SK-N-SH (cell line): ENCODE results near the gene SPOCK1. TPM values are rescaled to one million over a fixed set of nuclear protein-coding genes. Genes with fewer than 3 reads are reported as not detected.

ENCODE experiments used
- CTCF ChIA-PET: fragments of 300-600, 350-600 bp; formaldehyde crosslinking; extraction: SDS; loops from one replicate; lab custom pipeline; 2021; lab: Yijun Ruan, JAX
- POLR2A ChIA-PET: fragments of 350-600 bp; sonication (Branson Sonifier 250); formaldehyde crosslinking; extraction: SDS; loops from one replicate; lab custom pipeline; 2020; ENCODE audit warnings: antibody characterized with exemption, inconsistent platforms; lab: Yijun Ruan, JAX
- DNase-seq: peaks from one replicate; pipeline ENCODE4 v3.0.0; 2012
- H2AFZ ChIP-seq: fragments of 200-600 bp; sonication (generic); 2 replicates; pipeline ENCODE4 v1.8.1; 2016; ENCODE audit warnings: antibody characterized with exemption, mild to moderate bottlenecking, low read depth
- H3F3A ChIP-seq: fragments of 200-600 bp; sonication (generic); replicated peaks from 2 replicates; pipeline ENCODE3; 2016; ENCODE audit warnings: antibody characterized with exemption, mild to moderate bottlenecking; ENCODE audit not compliant: insufficient read depth
- H3K27ac ChIP-seq, 2 experiments: fragments of 200-500 bp in 1 of 2; fragments of 200-600 bp in 1 of 2; sonication (Bioruptor generic) in 1 of 2; sonication (generic), shearing (Covaris generic) in 1 of 2; 2 replicates each; pipeline versions ENCODE4 v1.5.1 to v1.6.1; 2014 to 2016; ENCODE audit warnings: low read depth in 2 of 2, inconsistent platforms in 1 of 2, low read length in 1 of 2, mild to moderate bottlenecking in 1 of 2, mixed read lengths in 1 of 2
- H3K27me3 ChIP-seq: fragments of 200-600 bp; sonication (generic), shearing (Covaris generic); 2 replicates; pipeline ENCODE4 v1.6.1; 2016; ENCODE audit warnings: mixed run types; ENCODE audit not compliant: insufficient read depth
- H3K36me3 ChIP-seq, 2 experiments: fragments of 200-500 bp in 1 of 2; fragments of 200-600 bp in 1 of 2; sonication (Bioruptor generic) in 1 of 2; sonication (generic) in 1 of 2; replicated peaks in 1 of 2; 2 replicates each; pipeline versions ENCODE3 to v1.5.1; 2014 to 2016; ENCODE audit warnings: low read length in 1 of 2, mild to moderate bottlenecking in 1 of 2; ENCODE audit not compliant: insufficient read depth in 2 of 2, control insufficient read depth in 1 of 2
- H3K4me1 ChIP-seq, 2 experiments: fragments of 200-500 bp in 1 of 2; fragments of 200-600 bp in 1 of 2; sonication (Bioruptor generic) in 1 of 2; sonication (generic), shearing (Covaris generic) in 1 of 2; 2 replicates each; pipeline versions ENCODE4 v1.5.1 to v1.6.1; 2014 to 2016; ENCODE audit warnings: low read depth in 1 of 2, low read length in 1 of 2, mixed run types in 1 of 2; ENCODE audit not compliant: insufficient read depth in 2 of 2, control insufficient read depth in 1 of 2
- H3K4me2 ChIP-seq: fragments of 200-600 bp; sonication (generic), shearing (Covaris generic); 2 replicates; pipeline ENCODE4 v1.6.1; 2017; ENCODE audit warnings: mixed run types
- H3K4me3 ChIP-seq, 2 experiments: fragments of 200-500 bp in 1 of 2; fragments of 200-600 bp in 1 of 2; sonication (Bioruptor generic) in 1 of 2; sonication (generic), shearing (Covaris generic) in 1 of 2; 2 replicates each; pipeline versions ENCODE4 v1.5.1 to v1.8.1; 2014 to 2016; ENCODE audit warnings: low read depth in 2 of 2, inconsistent platforms in 1 of 2, low read length in 1 of 2, mild to moderate bottlenecking in 1 of 2, mixed read lengths in 1 of 2, moderate library complexity in 1 of 2
- H3K79me2 ChIP-seq: fragments of 200-600 bp; sonication (generic); 2 replicates; pipeline ENCODE4 v1.8.1; 2017; ENCODE audit warnings: mild to moderate bottlenecking; ENCODE audit not compliant: insufficient read depth
- H3K9ac ChIP-seq: fragments of 200-600 bp; sonication (generic); 2 replicates; pipeline ENCODE4 v1.6.1; 2017; ENCODE audit warnings: mixed run types
- H3K9me2 ChIP-seq: fragments of 200-600 bp; sonication (generic); 2 replicates; pipeline ENCODE4 v1.6.1; 2017; ENCODE audit warnings: mixed run types
- H3K9me3 ChIP-seq: fragments of 200-600 bp; sonication (generic); 2 replicates; pipeline ENCODE4 v1.6.1; 2017; ENCODE audit warnings: mixed run types, mild to moderate bottlenecking, moderate library complexity
- H4K20me1 ChIP-seq: fragments of 200-600 bp; sonication (generic); 2 replicates; pipeline ENCODE4 v1.6.1; 2017; ENCODE audit warnings: mild to moderate bottlenecking, mixed run types; ENCODE audit not compliant: insufficient read depth
- ELF1 ChIP-seq: IDR thresholded peaks from 2 replicates; pipeline ENCODE4 v1.4.0; 2012
- EP300 ChIP-seq, 2 experiments: IDR thresholded peaks; 2 replicates each; pipeline versions ENCODE4 v1.4.0 to v1.6.1; 2012; ENCODE audit warnings: borderline replicate concordance in 1 of 2, low read depth in 1 of 2, low read length in 1 of 2
- EZH2phosphoT487 ChIP-seq: fragments of 200-600 bp; sonication (generic); IDR thresholded peaks from 2 replicates; pipeline ENCODE4 v1.6.1; 2017; ENCODE audit warnings: low read depth, mixed run types, mild to moderate bottlenecking, antibody characterized with exemption, moderate library complexity, borderline replicate concordance
- FOSL2 ChIP-seq: IDR thresholded peaks from 2 replicates; pipeline ENCODE4 v1.4.0; 2012; ENCODE audit warnings: low read depth, mild to moderate bottlenecking, moderate library complexity, borderline replicate concordance
- FOXJ3 ChIP-seq: sonication (generic); formaldehyde crosslinking; IDR thresholded peaks from 2 replicates; pipeline ENCODE4 v1.5.1; 2020; ENCODE audit warnings: mild to moderate bottlenecking, missing genetic modification reagents
- FOXM1 ChIP-seq: IDR thresholded peaks from 2 replicates; pipeline ENCODE4 v1.4.0; 2012; ENCODE audit warnings: low read depth, mild to moderate bottlenecking
- GATA2 ChIP-seq: sonication (generic); formaldehyde crosslinking; IDR thresholded peaks from 2 replicates; pipeline ENCODE4 v1.5.0; 2020; ENCODE audit warnings: mild to moderate bottlenecking, missing genetic modification reagents
- JUND ChIP-seq: IDR thresholded peaks from 2 replicates; pipeline ENCODE4 v1.4.0; 2012
- MAX ChIP-seq: IDR thresholded peaks from 2 replicates; pipeline ENCODE4 v1.4.0; 2012; ENCODE audit warnings: low read depth
- MEF2A ChIP-seq: IDR thresholded peaks from 2 replicates; pipeline ENCODE4 v1.4.0; 2012; ENCODE audit warnings: low read depth, borderline replicate concordance
- NFIC ChIP-seq: IDR thresholded peaks from 2 replicates; pipeline ENCODE4 v1.4.0; 2012; ENCODE audit warnings: borderline replicate concordance
- NRF1 ChIP-seq: IDR thresholded peaks from 2 replicates; pipeline ENCODE4 v1.6.1; 2012; ENCODE audit warnings: low read depth, mild to moderate bottlenecking, low read length
- POLR2AphosphoS5 ChIP-seq: IDR thresholded peaks from 2 replicates; pipeline ENCODE4 v1.6.1; 2012; ENCODE audit warnings: low read depth, low read length
- RAD21 ChIP-seq: IDR thresholded peaks from 2 replicates; pipeline ENCODE4 v1.6.1; 2012; ENCODE audit warnings: mild to moderate bottlenecking, low read length
- RCOR1 ChIP-seq: fragments of 150-350 bp; IDR thresholded peaks from 2 replicates; pipeline ENCODE4 v1.6.1; 2017; ENCODE audit warnings: antibody characterized with exemption, low read length
- RFX5 ChIP-seq: IDR thresholded peaks from 2 replicates; pipeline ENCODE4 v1.6.1; 2012; ENCODE audit warnings: mild to moderate bottlenecking, improper control_type of control experiment, low read length
- RXRA ChIP-seq: IDR thresholded peaks from 2 replicates; pipeline ENCODE4 v1.4.0; 2012; ENCODE audit warnings: low read depth, mild to moderate bottlenecking, borderline replicate concordance
- SIN3A ChIP-seq: IDR thresholded peaks from 2 replicates; pipeline ENCODE4 v1.6.1; 2012; ENCODE audit warnings: low read depth, mild to moderate bottlenecking, low read length, moderate library complexity, borderline replicate concordance
- SMC3 ChIP-seq: IDR thresholded peaks from 2 replicates; pipeline ENCODE4 v1.6.1; 2012; ENCODE audit warnings: low read depth, low read length, improper control_type of control experiment
- TAF1 ChIP-seq: IDR thresholded peaks from 2 replicates; pipeline ENCODE4 v1.6.1; 2012; ENCODE audit warnings: low read depth, mild to moderate bottlenecking, low read length, moderate library complexity, borderline replicate concordance
- TCF12 ChIP-seq: IDR thresholded peaks from 2 replicates; pipeline ENCODE4 v1.4.0; 2012
- TEAD4 ChIP-seq: IDR thresholded peaks from 2 replicates; pipeline ENCODE4 v1.4.0; 2012; ENCODE audit warnings: mild to moderate bottlenecking, borderline replicate concordance; ENCODE audit not compliant: insufficient read depth
- USF1 ChIP-seq: IDR thresholded peaks from 2 replicates; pipeline ENCODE4 v1.4.0; 2012; ENCODE audit warnings: low read depth, borderline replicate concordance
- WGBS: methylation state at CpG from one replicate; pipeline ENCODE4 v1.1.6; 2017; ENCODE audit warnings: low lambda C conversion rate; 5-methylcytosine and 5-hydroxymethylcytosine counted together
- polyA plus RNA-seq, 3 experiments: library from polyadenylated mRNA; depleted of rRNA; stranded (reverse); fragments of >200 nt; gene quantifications; 2 replicates each; pipeline ENCODE4 v1.2.3, GENCODE V29; 2012
- TF ChIP-seq, protein P1 (sequence below): IDR thresholded peaks from 2 replicates; pipeline ENCODE4 v1.6.1; 2012; ENCODE audit warnings: mild to moderate bottlenecking, low read depth, low read length, moderate library complexity

The SPOCK1 gene
- polyA plus RNA-seq, 1 of the 3 experiments (the other 2 are of a cell fraction), result 11.3 TPM

GRCh38 chr5:137359941-137360340, 139.2 kb downstream of the SPOCK1 start:
- H3F3A ChIP-seq, result peaks cover 23% of the 10 kb centered on the region
- TF ChIP-seq POLR2AphosphoS5 (no peak), RAD21 (no peak), MEF2A (no peak), JUND (no peak), EZH2phosphoT487 (no peak), USF1 (no peak), RXRA (no peak), GATA2 (no peak), FOSL2 (no peak), FOXM1 (no peak), EP300 (IDR thresholded peaks at IDR 0.05; ENCODE audit: borderline replicate concordance in 1 of 2, low read depth in 1 of 2, low read length in 1 of 2) (no peak), RCOR1 (no peak), RFX5 (no peak), MAX (no peak), TAF1 (no peak), TEAD4 (no peak)
- H3K27ac ChIP-seq, result no peak overlapping the region; a peak in 1 of 4 replicates
- H3K4me2 ChIP-seq, result no peak overlapping the region; the same call in 1 of the 2 replicates
- no peaks in the 10 kb centered on the region for H3K9me2 ChIP-seq
- H3K9ac ChIP-seq, result no peak overlapping the region
- no peaks in the 10 kb centered on the region for H3K9me3 ChIP-seq
- H3K4me1 ChIP-seq, result peaks cover 4 to 31% of the 10 kb centered on the region in 2 experiments; a peak in 2 of 4 replicates
- H3K79me2 ChIP-seq, result peaks cover 56% of the 10 kb centered on the region; the same call in 1 of the 2 replicates
- H3K36me3 ChIP-seq, result no peaks in the 10 kb centered on the region
- ChIA-PET POLR2A (no interaction called here), CTCF (interaction anchor here (0.6 to 1.3 kb wide), 2 partner anchors 39 to 284 kb away, joined by 3 to 5 read pairs; no protein-coding TSS in a partner anchor)
- H3K4me3 ChIP-seq, result no peak overlapping the region
- no peak overlapping the region for H2AFZ ChIP-seq
- H3K27me3 ChIP-seq, result no peaks in the 10 kb centered on the region
- no peaks in the 10 kb centered on the region; the same call in 1 of the 2 replicates for H4K20me1 ChIP-seq
- no peak for DNase-seq

GRCh38 chr5:137357436-137357835, 141.7 kb downstream of the SPOCK1 start:
- Histone ChIP-seq H3K9me3 (no peaks in the 10 kb centered on the region), H3K9ac (no peak overlapping the region), H3K36me3 (no peaks in the 10 kb centered on the region), H2AFZ (no peak overlapping the region), H3F3A (peaks cover 20% of the 10 kb centered on the region), H3K9me2 (no peaks in the 10 kb centered on the region), H4K20me1 (no peaks in the 10 kb centered on the region), H3K27me3 (no peaks in the 10 kb centered on the region), H3K27ac (no peak overlapping the region), H3K4me2 (no peak overlapping the region), H3K79me2 (peaks cover 32% of the 10 kb centered on the region; the same call in 1 of the 2 replicates), H3K4me3 (no peak overlapping the region), H3K4me1 (peaks cover 2 to 15% of the 10 kb centered on the region in 2 experiments; a peak in 2 of 4 replicates)
- ChIA-PET CTCF (no interaction called here), POLR2A (no interaction called here)
- DNase-seq, result no peak
- 52% methylated on average over 3 of the region's 3 CpGs for WGBS
- TF ChIP-seq JUND (no peak), EZH2phosphoT487 (no peak), SIN3A (no peak), MEF2A (no peak), RAD21 (no peak), ELF1 (no peak), SMC3 (no peak), POLR2AphosphoS5 (no peak), RFX5 (no peak), FOXM1 (no peak), RXRA (no peak), NRF1 (no peak), FOSL2 (no peak), NFIC (no peak), TCF12 (no peak), FOXJ3 (CRISPR knock-in tag) (no peak), GATA2 (no peak)
- TF ChIP-seq, protein P1, sequence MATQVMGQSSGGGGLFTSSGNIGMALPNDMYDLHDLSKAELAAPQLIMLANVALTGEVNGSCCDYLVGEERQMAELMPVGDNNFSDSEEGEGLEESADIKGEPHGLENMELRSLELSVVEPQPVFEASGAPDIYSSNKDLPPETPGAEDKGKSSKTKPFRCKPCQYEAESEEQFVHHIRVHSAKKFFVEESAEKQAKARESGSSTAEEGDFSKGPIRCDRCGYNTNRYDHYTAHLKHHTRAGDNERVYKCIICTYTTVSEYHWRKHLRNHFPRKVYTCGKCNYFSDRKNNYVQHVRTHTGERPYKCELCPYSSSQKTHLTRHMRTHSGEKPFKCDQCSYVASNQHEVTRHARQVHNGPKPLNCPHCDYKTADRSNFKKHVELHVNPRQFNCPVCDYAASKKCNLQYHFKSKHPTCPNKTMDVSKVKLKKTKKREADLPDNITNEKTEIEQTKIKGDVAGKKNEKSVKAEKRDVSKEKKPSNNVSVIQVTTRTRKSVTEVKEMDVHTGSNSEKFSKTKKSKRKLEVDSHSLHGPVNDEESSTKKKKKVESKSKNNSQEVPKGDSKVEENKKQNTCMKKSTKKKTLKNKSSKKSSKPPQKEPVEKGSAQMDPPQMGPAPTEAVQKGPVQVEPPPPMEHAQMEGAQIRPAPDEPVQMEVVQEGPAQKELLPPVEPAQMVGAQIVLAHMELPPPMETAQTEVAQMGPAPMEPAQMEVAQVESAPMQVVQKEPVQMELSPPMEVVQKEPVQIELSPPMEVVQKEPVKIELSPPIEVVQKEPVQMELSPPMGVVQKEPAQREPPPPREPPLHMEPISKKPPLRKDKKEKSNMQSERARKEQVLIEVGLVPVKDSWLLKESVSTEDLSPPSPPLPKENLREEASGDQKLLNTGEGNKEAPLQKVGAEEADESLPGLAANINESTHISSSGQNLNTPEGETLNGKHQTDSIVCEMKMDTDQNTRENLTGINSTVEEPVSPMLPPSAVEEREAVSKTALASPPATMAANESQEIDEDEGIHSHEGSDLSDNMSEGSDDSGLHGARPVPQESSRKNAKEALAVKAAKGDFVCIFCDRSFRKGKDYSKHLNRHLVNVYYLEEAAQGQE, result no peak
